Neuronal stem cell (in vitro differentiated cells): ENCODE data around the gene KAT7.

Experiments
- DNase-seq: peaks from one replicate; pipeline ENCODE4 v3.0.0-alpha.2; 2013; ENCODE audit warnings: low spot score
- H2AFZ ChIP-seq: one replicate; pipeline ENCODE4 v1.6.1; 2013; ENCODE audit warnings: mild to moderate bottlenecking, low read length, inconsistent platforms
- H2AK5ac ChIP-seq: 2 replicates; pipeline ENCODE4 v1.6.1; 2013; ENCODE audit warnings: low read depth, mild to moderate bottlenecking, inconsistent platforms, low read length, moderate library complexity, mixed read lengths
- H2BK120ac ChIP-seq: 2 replicates; pipeline ENCODE4 v1.6.1; 2013; ENCODE audit warnings: low read depth, mild to moderate bottlenecking, inconsistent platforms, low read length, moderate library complexity, mixed read lengths
- H2BK12ac ChIP-seq: one replicate; pipeline ENCODE4 v1.6.1; 2013; ENCODE audit warnings: low read length, inconsistent platforms
- H2BK15ac ChIP-seq: 2 replicates; pipeline ENCODE4 v1.6.1; 2013; ENCODE audit warnings: mild to moderate bottlenecking, low read length, inconsistent platforms, mixed read lengths
- H2BK5ac ChIP-seq: one replicate; pipeline ENCODE4 v1.6.1; 2013; ENCODE audit warnings: inconsistent platforms, mild to moderate bottlenecking, low read length, moderate library complexity
- H3K14ac ChIP-seq: one replicate; pipeline ENCODE4 v1.6.1; 2013; ENCODE audit warnings: low read length, inconsistent platforms
- H3K18ac ChIP-seq: 2 replicates; pipeline ENCODE4 v1.6.1; 2013; ENCODE audit warnings: low read length, inconsistent platforms
- H3K23ac ChIP-seq: 2 replicates; pipeline ENCODE4 v1.6.1; 2013; ENCODE audit warnings: low read depth, mild to moderate bottlenecking, mixed read lengths, low read length, inconsistent platforms; ENCODE audit not compliant: poor library complexity
- H3K27ac ChIP-seq: replicated peaks from 3 replicates; pipeline ENCODE4 v1.5.1; 2013; ENCODE audit warnings: low read length, inconsistent platforms
- H3K27me3 ChIP-seq, 3 experiments: 2 replicates each; pipeline ENCODE4 v1.6.1; 2013; ENCODE audit warnings: low read length in 3 of 3, mild to moderate bottlenecking in 2 of 3, inconsistent platforms in 1 of 3, low read depth in 1 of 3, mixed read lengths in 1 of 3, moderate library complexity in 1 of 3; ENCODE audit not compliant: control insufficient read depth in 3 of 3, insufficient read depth in 3 of 3
- H3K36me3 ChIP-seq, 2 donors: replicated peaks in 1 of 2; 2 replicates each; pipeline ENCODE4 v1.6.1; 2013; ENCODE audit warnings: low read length in 2 of 2; ENCODE audit not compliant: control insufficient read depth in 2 of 2, insufficient read depth in 2 of 2
- H3K4ac ChIP-seq: 2 replicates; pipeline ENCODE4 v1.6.1; 2013; ENCODE audit warnings: inconsistent platforms, mild to moderate bottlenecking, low read length, moderate library complexity
- H3K4me1 ChIP-seq, 2 donors: 1 replicate in 1 of 2; 2 replicates in 1 of 2; pipeline ENCODE4 v1.6.1; 2013; ENCODE audit warnings: low read length in 2 of 2, low read depth in 1 of 2; ENCODE audit not compliant: control insufficient read depth in 2 of 2, insufficient read depth in 1 of 2
- H3K4me2 ChIP-seq: one replicate; pipeline ENCODE4 v1.6.1; 2013; ENCODE audit warnings: mild to moderate bottlenecking, low read length, inconsistent platforms; ENCODE audit not compliant: insufficient read depth, poor library complexity, severe bottlenecking
- H3K4me3 ChIP-seq, 2 donors: 2 replicates each; pipeline ENCODE4 v1.5.1; 2013; ENCODE audit warnings: low read length in 2 of 2, mild to moderate bottlenecking in 2 of 2, inconsistent platforms in 1 of 2, moderate library complexity in 1 of 2
- H3K79me1 ChIP-seq: one replicate; pipeline ENCODE4 v1.6.1; 2013; ENCODE audit warnings: low read depth, mild to moderate bottlenecking, inconsistent platforms, low read length, moderate library complexity
- H3K9ac ChIP-seq: one replicate; pipeline ENCODE4 v1.6.1; 2013; ENCODE audit warnings: mild to moderate bottlenecking, low read depth, low read length, inconsistent platforms; ENCODE audit not compliant: poor library complexity
- H3K9me3 ChIP-seq, 2 donors: replicated peaks in 1 of 2; 2 replicates each; pipeline versions ENCODE3 to v1.6.1; 2013; ENCODE audit warnings: low read length in 2 of 2, mild to moderate bottlenecking in 2 of 2, inconsistent platforms in 1 of 2, low read depth in 1 of 2, mixed read lengths in 1 of 2, moderate library complexity in 1 of 2; ENCODE audit not compliant: control insufficient read depth in 2 of 2, insufficient read depth in 1 of 2
- H4K8ac ChIP-seq: one replicate; pipeline ENCODE4 v1.6.1; 2013; ENCODE audit warnings: low read depth, mild to moderate bottlenecking, inconsistent platforms, low read length, moderate library complexity
- H4K91ac ChIP-seq: one replicate; pipeline ENCODE4 v1.6.1; 2013; ENCODE audit warnings: low read length, low read depth, mild to moderate bottlenecking, inconsistent platforms; ENCODE audit not compliant: poor library complexity
- WGBS, 2 donors: extraction: QIAGEN DNeasy Blood & Tissue Kit; methylation state at CpG; one replicate each; pipeline ENCODE4 v1.1.7; 2013; ENCODE audit warnings: missing lambda C conversion rate in 2 of 2, mixed read lengths in 1 of 2; ENCODE audit not compliant: insufficient read length in 2 of 2, insufficient replicate concordance in 1 of 2; ENCODE audit errors: extremely low coverage in 2 of 2; 5-methylcytosine and 5-hydroxymethylcytosine counted together

KAT7 gene

DNA sequence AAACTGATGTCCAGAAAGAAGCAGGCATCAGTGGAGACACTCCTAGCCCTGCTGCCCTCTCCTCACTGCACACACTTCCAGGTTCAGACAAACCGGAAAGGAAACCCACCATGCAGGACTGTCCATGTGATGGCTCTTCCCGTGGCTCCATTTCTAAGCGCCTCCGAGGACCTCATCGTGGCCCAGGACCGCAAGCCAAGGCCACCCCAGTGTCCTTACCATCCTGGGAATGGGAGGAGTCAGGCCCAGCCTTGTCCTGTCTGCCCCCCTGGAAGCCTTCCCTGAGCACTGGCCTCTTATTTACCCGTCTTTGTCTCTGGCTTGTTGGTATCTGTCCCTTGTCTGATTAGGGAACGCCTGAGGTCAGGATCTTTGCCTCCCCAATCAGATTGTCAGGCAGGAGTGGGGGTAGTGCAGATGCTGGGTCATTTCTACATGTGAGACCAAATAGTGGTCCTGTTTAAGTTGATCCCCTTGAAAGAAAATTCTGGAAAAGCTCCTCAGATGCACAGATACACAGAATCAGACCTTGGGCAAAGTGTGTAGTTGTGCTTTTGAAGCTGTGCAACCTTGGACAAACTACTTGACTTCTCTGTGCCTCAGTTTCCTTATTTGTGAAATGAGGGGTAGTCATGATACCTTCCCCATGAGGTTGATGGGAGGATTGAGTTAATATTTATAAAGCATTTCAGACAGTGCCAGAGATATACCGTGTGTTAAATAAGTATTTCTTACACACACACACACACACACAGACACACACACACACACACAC lies 58.6 kb downstream of the KAT7 start:
- H3K14ac ChIP-seq = no peak overlapping the region
- no peaks in the 10 kb centered on the region for H3K79me1 ChIP-seq
- no peak overlapping the region for H3K18ac ChIP-seq
- no peak for DNase-seq
- no peak overlapping the region for H2BK15ac ChIP-seq
- H3K27me3 ChIP-seq = peaks cover 0 to 30% (median 23%) of the 10 kb centered on the region in 3 experiments
- no peak overlapping the region for H2AFZ ChIP-seq
- peaks cover 0 to 5% of the 10 kb centered on the region in 2 donors for H3K36me3 ChIP-seq
- H2BK120ac ChIP-seq = no peak overlapping the region
- H3K4me1 ChIP-seq = peaks cover 12 to 14% of the 10 kb centered on the region in 2 donors
- no peak overlapping the region for H2BK12ac ChIP-seq
- no peak overlapping the region for H4K8ac ChIP-seq
- no peak overlapping the region for H2AK5ac ChIP-seq
- no peak overlapping the region for H3K4ac ChIP-seq
- H3K9me3 ChIP-seq = no peaks in the 10 kb centered on the region
- no peak overlapping the region for H3K23ac ChIP-seq
- H3K4me3 ChIP-seq = peak overlapping the region in 1 of 2 donors; percentile 20
- H3K4me2 ChIP-seq = no peak overlapping the region
- H4K91ac ChIP-seq = no peak overlapping the region
- H3K27ac ChIP-seq = no peak overlapping the region
- H3K9ac ChIP-seq = no peak overlapping the region
- no CpG with 5 or more reads among the region's 9 CpGs for WGBS, 2 donors
- H2BK5ac ChIP-seq = no peak overlapping the region

DNA sequence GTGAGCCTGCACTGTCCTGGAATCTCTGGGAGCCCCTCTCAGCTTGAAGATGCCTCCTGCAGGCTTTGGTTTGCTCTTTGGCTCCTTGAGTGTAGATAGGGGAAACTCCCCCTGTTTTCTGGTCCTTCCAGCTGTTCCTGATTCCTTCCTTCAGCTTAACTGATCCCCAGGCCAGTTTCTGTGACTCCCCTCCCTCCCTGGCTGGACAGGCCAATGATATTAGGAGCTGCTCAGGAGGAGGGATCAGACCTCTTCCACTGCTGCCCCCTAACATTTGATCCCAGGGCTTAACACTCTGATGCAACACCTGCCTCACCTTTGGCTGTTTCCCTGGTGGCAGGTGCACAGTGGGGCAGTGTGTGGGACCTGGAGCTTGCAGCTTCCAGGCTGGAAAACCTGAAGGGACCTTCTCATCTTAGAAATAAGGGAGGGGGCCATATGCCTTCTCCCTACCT lies 59.6 kb downstream of the KAT7 start, which contains the start of gene TAC4:
Gene TAC4, minus strand, starts transcription at position 51 of the 455 bp plus-strand sequence. CDS start 52 bp downstream, outside the sequence.
- Histone ChIP-seq H2AK5ac (no peak within 1 kb of the TSS), H3K14ac (no peak within 1 kb of the TSS), H3K23ac (no peak within 1 kb of the TSS), H4K8ac (no peak within 1 kb of the TSS), H3K18ac (peak within 1 kb of the TSS; percentile 81), H3K79me1 (no peaks in the 10 kb centered on the region), H3K9me3 (no peaks in the 10 kb centered on the region), H2AFZ (no peak within 1 kb of the TSS), H3K36me3 (peaks cover 0 to 5% of the 10 kb centered on the region in 2 donors), H4K91ac (no peak within 1 kb of the TSS), H3K4ac (no peak within 1 kb of the TSS), H2BK12ac (no peak within 1 kb of the TSS), H3K4me2 (no peak within 1 kb of the TSS), H3K4me3 (peak within 1 kb of the TSS in 1 of 2 donors; percentile 20), H3K27me3 (peaks cover 0 to 39% (median 28%) of the 10 kb centered on the region in 3 experiments), H3K4me1 (peaks cover 12 to 14% of the 10 kb centered on the region in 2 donors), H2BK15ac (no peak within 1 kb of the TSS), H3K9ac (no peak within 1 kb of the TSS), H3K27ac (no peak within 1 kb of the TSS), H2BK5ac (no peak within 1 kb of the TSS), H2BK120ac (no peak within 1 kb of the TSS)
- no peak for DNase-seq

DNA sequence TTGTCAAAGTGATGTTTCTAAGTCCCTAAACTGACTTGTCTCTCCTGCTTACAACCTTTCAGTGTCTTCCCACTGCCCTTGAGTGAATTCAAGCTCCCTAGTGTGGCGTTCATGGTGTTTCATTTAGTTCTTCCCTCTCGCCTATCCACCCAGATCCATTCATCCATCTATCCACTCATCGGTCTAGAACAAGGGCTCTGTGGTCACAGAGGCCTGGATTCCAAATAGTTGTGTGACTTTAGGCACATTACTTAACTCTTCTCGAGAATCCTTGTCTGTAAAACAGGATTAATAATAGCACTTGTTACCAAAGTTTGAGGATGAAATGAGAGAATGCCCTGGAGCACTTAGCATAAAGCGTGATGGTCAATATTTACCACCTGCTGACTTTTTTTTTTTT lies 60.3 kb downstream of the KAT7 start:
- no peak for DNase-seq
- no peaks in the 10 kb centered on the region for H3K9me3 ChIP-seq
- no peak overlapping the region for H2BK12ac ChIP-seq
- H2BK5ac ChIP-seq = no peak overlapping the region
- H3K4me3 ChIP-seq = no peak overlapping the region
- no CpG with 5 or more reads among the region's 5 CpGs for WGBS, 2 donors
- H3K4ac ChIP-seq = no peak overlapping the region
- no peak overlapping the region for H4K91ac ChIP-seq
- H3K27me3 ChIP-seq = peaks cover 0 to 46% (median 28%) of the 10 kb centered on the region in 3 experiments
- H3K36me3 ChIP-seq = peaks cover 0 to 5% of the 10 kb centered on the region in 2 donors
- no peaks in the 10 kb centered on the region for H3K79me1 ChIP-seq
- H3K18ac ChIP-seq = no peak overlapping the region
- no peak overlapping the region for H3K14ac ChIP-seq
- H4K8ac ChIP-seq = no peak overlapping the region
- no peak overlapping the region for H3K4me2 ChIP-seq
- H3K27ac ChIP-seq = no peak overlapping the region
- no peak overlapping the region for H2AFZ ChIP-seq
- no peak overlapping the region for H2BK120ac ChIP-seq
- no peak overlapping the region for H2AK5ac ChIP-seq
- H3K9ac ChIP-seq = no peak overlapping the region
- no peak overlapping the region for H3K23ac ChIP-seq
- H2BK15ac ChIP-seq = no peak overlapping the region
- H3K4me1 ChIP-seq = peaks cover 12 to 14% of the 10 kb centered on the region in 2 donors

DNA sequence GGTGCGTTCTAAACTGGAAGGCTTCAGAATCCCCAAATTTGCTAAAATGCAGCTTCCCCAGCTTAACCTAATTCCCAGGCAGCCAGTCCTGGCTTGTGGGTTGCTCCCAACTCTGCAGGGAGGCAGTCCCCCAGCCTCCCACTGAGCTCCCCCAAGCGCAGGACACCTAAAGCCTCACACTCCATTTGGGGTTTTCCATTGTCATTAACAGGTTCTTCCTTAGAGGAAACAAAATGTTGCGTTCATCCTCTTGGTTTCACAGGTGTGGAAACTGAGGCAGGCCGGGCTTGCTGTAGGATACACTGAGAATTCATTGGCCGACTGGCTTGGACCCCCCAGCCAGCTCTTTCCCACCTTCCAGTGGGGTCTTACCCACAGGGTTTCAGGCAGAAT lies 61.7 kb downstream of the KAT7 start:
- Histone ChIP-seq H2BK120ac (no peak overlapping the region), H3K4me3 (no peak overlapping the region), H2AFZ (no peak overlapping the region), H3K4me2 (no peak overlapping the region), H3K27me3 (peaks cover 0 to 61% (median 28%) of the 10 kb centered on the region in 3 experiments), H3K9ac (no peak overlapping the region), H3K23ac (no peak overlapping the region), H4K91ac (no peak overlapping the region), H3K36me3 (peaks cover 0 to 2% of the 10 kb centered on the region in 2 donors), H3K27ac (no peak overlapping the region), H2AK5ac (no peak overlapping the region), H3K18ac (no peak overlapping the region), H3K4ac (no peak overlapping the region), H3K14ac (no peak overlapping the region), H4K8ac (no peak overlapping the region), H2BK15ac (no peak overlapping the region), H2BK12ac (no peak overlapping the region), H3K79me1 (no peaks in the 10 kb centered on the region), H2BK5ac (no peak overlapping the region), H3K9me3 (no peaks in the 10 kb centered on the region), H3K4me1 (peaks cover 12% of the 10 kb centered on the region in 2 donors)
- WGBS, 2 donors = no CpG with 5 or more reads among the region's 5 CpGs
- DNase-seq = no peak
